GM12878 (cell line): ENCODE results near the gene ERN1. TPM values are rescaled to one million over a fixed set of nuclear protein-coding genes. Genes with fewer than 3 reads are reported as not detected.

Experiments used
- ATAC-seq: fragments of 200-7000 bp; cut with Tn5 transposase; 3 replicates; pipeline ENCODE4 v1.9.1; 2020; ENCODE audit warnings: mild to moderate bottlenecking, moderate library complexity
- BruUV-seq: library from RNA; stranded (reverse); fragments of 400-500 nt; replicated peaks from 2 replicates; lab custom pipeline; 2021; lab: Mats Ljungman, UMichigan
- CTCF ChIA-PET: fragments of 300-600 bp; sonication (Branson Sonifier 250); formaldehyde crosslinking; extraction: SDS; loops from one replicate; lab custom pipeline; 2021; ENCODE audit warnings: inconsistent platforms; lab: Yijun Ruan, JAX
- POLR2A ChIA-PET: fragments of 350-600 bp; formaldehyde crosslinking; extraction: SDS; loops from one replicate; lab custom pipeline; 2021; ENCODE audit warnings: inconsistent platforms; lab: Charles Lee
- RAD21 ChIA-PET: fragments of 300-600 bp; sonication (Branson Sonifier 250); formaldehyde crosslinking; loops from one replicate; lab custom pipeline; 2023; ENCODE audit warnings: antibody characterized with exemption; ENCODE audit not compliant: unreplicated experiment; lab: Charles Lee
- SMC1A ChIA-PET: fragments of 300-600 bp; sonication (Branson Sonifier 250); formaldehyde crosslinking; loops from one replicate; lab custom pipeline; 2023; ENCODE audit not compliant: unreplicated experiment, uncharacterized antibody; lab: Charles Lee
- DNase-seq: peaks from one replicate; pipeline ENCODE4 v3.0.0-alpha.2; 2011; ENCODE audit warnings: low read depth, low spot score
- FAIRE-seq: peaks from 3 replicates; lab custom pipeline; 2011; peaks lifted over from hg19 to GRCh38; lab: Jason Lieb, UNC
- H2AFZ ChIP-seq: 2 replicates; pipeline ENCODE4 v1.6.0; 2011; ENCODE audit warnings: low read depth, low read length, control low read depth; ENCODE audit not compliant: control insufficient read depth
- H3K27ac ChIP-seq: 2 replicates; pipeline ENCODE4 v1.5.1; 2011; ENCODE audit warnings: control low read depth; ENCODE audit not compliant: control insufficient read depth, insufficient read depth
- H3K27me3 ChIP-seq, 2 experiments: replicated peaks in 1 of 2; 2 replicates each; pipeline versions ENCODE4 v1.6.0 to v1.6.1; 2011; ENCODE audit warnings: low read length in 1 of 2; ENCODE audit not compliant: control insufficient read depth in 2 of 2, insufficient read depth in 2 of 2
- H3K36me3 ChIP-seq, 2 experiments: 2 replicates each; pipeline ENCODE4 v1.5.1; 2011; ENCODE audit warnings: low read length in 1 of 2; ENCODE audit not compliant: control insufficient read depth in 2 of 2, insufficient read depth in 2 of 2
- H3K4me1 ChIP-seq: 2 replicates; pipeline ENCODE4 v1.6.1; 2011; ENCODE audit warnings: mild to moderate bottlenecking, low read length, moderate library complexity, mixed read lengths; ENCODE audit not compliant: control insufficient read depth, insufficient read depth
- H3K4me2 ChIP-seq: 2 replicates; pipeline ENCODE4 v1.6.0; 2011; ENCODE audit warnings: control low read depth; ENCODE audit not compliant: control insufficient read depth, insufficient read depth
- H3K4me3 ChIP-seq: fragments of 200-600 bp; sonication (generic); 2 replicates; pipeline ENCODE4 v1.5.1; 2016
- H3K79me2 ChIP-seq: 2 replicates; pipeline ENCODE4 v1.6.0; 2011; ENCODE audit warnings: low read length; ENCODE audit not compliant: control insufficient read depth, insufficient read depth
- H3K9ac ChIP-seq: 2 replicates; pipeline ENCODE4 v1.8.0; 2011; ENCODE audit warnings: low read length, control low read depth, mixed read lengths; ENCODE audit not compliant: control insufficient read depth, insufficient read depth
- H3K9me3 ChIP-seq: replicated peaks from 3 replicates; pipeline ENCODE4 v1.5.1; 2011; ENCODE audit warnings: mild to moderate bottlenecking, low read length; ENCODE audit not compliant: control insufficient read depth, insufficient read depth
- H4K20me1 ChIP-seq: 2 replicates; pipeline ENCODE4 v1.6.0; 2011; ENCODE audit not compliant: control insufficient read depth, insufficient read depth
- ASH2L ChIP-seq: fragments of 300-600, 200-600 bp; sonication (generic); IDR thresholded peaks from 2 replicates; pipeline ENCODE4 v1.6.1; 2017; ENCODE audit warnings: low read depth, mild to moderate bottlenecking, borderline replicate concordance
- EED ChIP-seq: sonication (generic); IDR thresholded peaks from 2 replicates; pipeline ENCODE4 v1.6.1; 2016; ENCODE audit warnings: antibody characterized with exemption, low read depth
- IKZF2 ChIP-seq, 2 experiments: fragments of 450-650 bp; IDR thresholded peaks; 2 replicates each; pipeline ENCODE4 v1.6.1; 2017; ENCODE audit warnings: mild to moderate bottlenecking in 2 of 2, moderate library complexity in 2 of 2
- MYC ChIP-seq: IDR thresholded peaks from 2 replicates; pipeline ENCODE4 v1.6.1; 2011; ENCODE audit warnings: mild to moderate bottlenecking, low read length, moderate library complexity, inconsistent platforms; ENCODE audit not compliant: insufficient read depth, insufficient replicate concordance, insufficient read length, severe bottlenecking
- NFIC ChIP-seq: IDR thresholded peaks from 2 replicates; pipeline ENCODE4 v1.6.1; 2012; ENCODE audit warnings: low read depth, mild to moderate bottlenecking, inconsistent platforms, low read length, moderate library complexity
- NFXL1 ChIP-seq: fragments of 450-650 bp; IDR thresholded peaks from 2 replicates; pipeline ENCODE4 v1.6.1; 2017; ENCODE audit warnings: antibody characterized with exemption, mild to moderate bottlenecking, borderline replicate concordance
- NFYA ChIP-seq: IDR thresholded peaks from 2 replicates; pipeline ENCODE4 v1.6.1; 2011; ENCODE audit warnings: low read depth, mild to moderate bottlenecking, low read length, improper control_type of control experiment, borderline replicate concordance
- RFX5 ChIP-seq: IDR thresholded peaks from 2 replicates; pipeline ENCODE4 v1.6.1; 2011; ENCODE audit warnings: low read depth, low read length, improper control_type of control experiment
- SIX5 ChIP-seq: IDR thresholded peaks from 2 replicates; pipeline ENCODE4 v1.6.1; 2011; ENCODE audit warnings: mild to moderate bottlenecking, low read depth, low read length, moderate library complexity; ENCODE audit not compliant: severe bottlenecking
- TCF12 ChIP-seq: IDR thresholded peaks from 2 replicates; pipeline ENCODE4 v1.6.1; 2011; ENCODE audit warnings: low read depth, mild to moderate bottlenecking, low read length
- ZNF24 ChIP-seq: fragments of 450-650 bp; IDR thresholded peaks from 2 replicates; pipeline ENCODE4 v1.6.1; 2017; ENCODE audit warnings: antibody characterized with exemption, mild to moderate bottlenecking
- WGBS: methylation state at CpG from one replicate; pipeline ENCODE4 v1.1.6; 2016; ENCODE audit warnings: low lambda C conversion rate; ENCODE audit not compliant: insufficient replicate concordance, insufficient coverage; ENCODE audit errors: missing lambda C conversion rate; 5-methylcytosine and 5-hydroxymethylcytosine counted together
- in situ Hi-C: fragments of 300-500 bp; cut with MboI; formaldehyde crosslinking; loops from 9 replicates; pipeline ENCODE4 v1.14.3; 2018; ENCODE audit warnings: mixed read lengths
- intact Hi-C: fragments of 100-400 bp; cut with micrococcal nuclease; formaldehyde crosslinking; loops from one replicate; pipeline ENCODE4 v1.14.2; 2022; ENCODE audit not compliant: unreplicated experiment
- polyA plus RNA-seq, 11 experiments: library from polyadenylated mRNA; depleted of rRNA in 4 of 11; unstranded in 6 of 11; stranded (reverse) in 5 of 11; fragments of >200 nt; fragmentation: Nextera tagmentation in 4 of 11; fragmentation: Illumina TruSeq in 1 of 11; extraction: Ambion mirVana in 4 of 11; extraction: Trizol in 1 of 11; gene quantifications; 1 replicate in 1 of 11; 2 replicates in 10 of 11; pipeline versions ENCODE4 v1.2.1 to v1.2.3, GENCODE V29; 2011 to 2016; ENCODE audit warnings: inconsistent platforms in 2 of 11, missing spikeins in 2 of 11, low read depth in 1 of 11
- total RNA-seq, 4 experiments: library from RNA; depleted of rRNA in 3 of 4; stranded (reverse); fragments of >200 nt in 3 of 4; fragmentation: Illumina TruSeq in 1 of 4; extraction: Trizol in 1 of 4; gene quantifications; 2 replicates each; pipeline versions ENCODE4 v1.2.1 to v1.2.3, GENCODE V29; 2013 to 2021
- TF ChIP-seq, protein P1 (sequence below): fragments of 450-650 bp; IDR thresholded peaks from 2 replicates; pipeline ENCODE4 v1.6.1; 2016; ENCODE audit warnings: mild to moderate bottlenecking
- TF ChIP-seq, protein P2 (sequence below): fragments of 450-650 bp; IDR thresholded peaks from 2 replicates; pipeline ENCODE4 v1.6.1; 2017; ENCODE audit warnings: mild to moderate bottlenecking, moderate library complexity
- TF ChIP-seq, protein P3 (sequence below): fragments of 450-650 bp; formaldehyde crosslinking; IDR thresholded peaks from 2 replicates; pipeline ENCODE4 v1.5.0; 2022; ENCODE audit warnings: mild to moderate bottlenecking, missing genetic modification characterization

ERN1 gene
- total and polyA plus RNA-seq, 10 of the 15 experiments (the other 5 are each of a cell fraction or from before 2014, with no cell fraction given): 2.6 to 19.2 (median 7.6) TPM

DNA sequence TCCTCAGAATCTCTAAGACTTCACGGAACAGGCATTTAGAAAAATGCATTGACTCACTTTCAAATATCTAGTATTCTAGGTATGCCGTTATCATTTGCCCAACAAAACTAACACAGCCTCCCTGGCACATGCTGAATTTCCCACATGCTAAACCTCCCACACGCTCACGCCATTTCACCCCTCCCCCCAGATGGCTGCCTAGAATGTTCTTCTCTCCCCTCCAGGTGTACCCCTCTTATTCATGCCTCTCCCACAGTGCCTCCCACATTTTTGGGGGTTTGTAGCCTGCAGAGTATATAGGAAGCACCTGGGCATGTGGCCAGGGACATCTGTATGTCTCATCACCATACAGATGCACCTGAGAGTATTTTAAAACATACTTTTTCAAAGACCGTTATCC, 71.3 kb downstream of the ERN1 start (continued):
- TF ChIP-seq, protein P1, sequence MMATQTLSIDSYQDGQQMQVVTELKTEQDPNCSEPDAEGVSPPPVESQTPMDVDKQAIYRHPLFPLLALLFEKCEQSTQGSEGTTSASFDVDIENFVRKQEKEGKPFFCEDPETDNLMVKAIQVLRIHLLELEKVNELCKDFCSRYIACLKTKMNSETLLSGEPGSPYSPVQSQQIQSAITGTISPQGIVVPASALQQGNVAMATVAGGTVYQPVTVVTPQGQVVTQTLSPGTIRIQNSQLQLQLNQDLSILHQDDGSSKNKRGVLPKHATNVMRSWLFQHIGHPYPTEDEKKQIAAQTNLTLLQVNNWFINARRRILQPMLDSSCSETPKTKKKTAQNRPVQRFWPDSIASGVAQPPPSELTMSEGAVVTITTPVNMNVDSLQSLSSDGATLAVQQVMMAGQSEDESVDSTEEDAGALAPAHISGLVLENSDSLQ: no peak
- no peak for TF ChIP-seq ZNF24

DNA sequence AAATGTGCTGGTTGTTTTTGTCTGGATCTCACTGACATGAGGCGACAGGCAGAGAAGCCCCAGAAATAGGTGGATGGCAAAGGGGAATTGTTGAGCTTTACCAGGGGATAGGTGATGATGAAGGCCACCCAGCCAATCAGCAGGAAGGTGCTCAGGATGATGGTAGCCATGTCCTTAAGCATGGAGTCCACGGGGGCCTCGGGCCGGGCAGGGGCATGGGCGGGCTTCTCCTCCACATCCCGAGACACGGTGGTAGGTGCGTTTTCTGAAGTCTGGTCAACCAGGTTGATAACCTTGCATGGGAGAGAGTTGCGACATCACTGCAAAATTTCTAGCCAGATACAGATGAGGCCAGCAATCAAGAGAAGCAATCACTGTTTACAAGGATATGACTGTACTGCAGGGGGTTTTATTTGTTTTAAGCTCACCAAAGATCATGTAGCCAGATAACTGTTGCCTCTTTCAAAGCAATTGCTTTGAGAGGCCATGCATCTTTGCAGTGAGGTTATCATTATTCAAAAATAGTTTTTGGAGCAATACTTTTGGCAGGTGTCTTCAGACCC, 72.2 kb downstream of the ERN1 start:
- no TSS peak for BruUV-seq
- in situ Hi-C loops: no loop called here
- H3K4me1 ChIP-seq: peaks cover 41% of the 10 kb centered on the region
- TF ChIP-seq EED (no peak), ASH2L (no peak), MYC (no peak), RFX5 (no peak), IKZF2 (IDR thresholded peaks at IDR 0.05) (no peak), TCF12 (no peak), SIX5 (no peak), NFXL1 (no peak), NFIC (no peak), NFYA (no peak)
- TF ChIP-seq, protein P2, sequence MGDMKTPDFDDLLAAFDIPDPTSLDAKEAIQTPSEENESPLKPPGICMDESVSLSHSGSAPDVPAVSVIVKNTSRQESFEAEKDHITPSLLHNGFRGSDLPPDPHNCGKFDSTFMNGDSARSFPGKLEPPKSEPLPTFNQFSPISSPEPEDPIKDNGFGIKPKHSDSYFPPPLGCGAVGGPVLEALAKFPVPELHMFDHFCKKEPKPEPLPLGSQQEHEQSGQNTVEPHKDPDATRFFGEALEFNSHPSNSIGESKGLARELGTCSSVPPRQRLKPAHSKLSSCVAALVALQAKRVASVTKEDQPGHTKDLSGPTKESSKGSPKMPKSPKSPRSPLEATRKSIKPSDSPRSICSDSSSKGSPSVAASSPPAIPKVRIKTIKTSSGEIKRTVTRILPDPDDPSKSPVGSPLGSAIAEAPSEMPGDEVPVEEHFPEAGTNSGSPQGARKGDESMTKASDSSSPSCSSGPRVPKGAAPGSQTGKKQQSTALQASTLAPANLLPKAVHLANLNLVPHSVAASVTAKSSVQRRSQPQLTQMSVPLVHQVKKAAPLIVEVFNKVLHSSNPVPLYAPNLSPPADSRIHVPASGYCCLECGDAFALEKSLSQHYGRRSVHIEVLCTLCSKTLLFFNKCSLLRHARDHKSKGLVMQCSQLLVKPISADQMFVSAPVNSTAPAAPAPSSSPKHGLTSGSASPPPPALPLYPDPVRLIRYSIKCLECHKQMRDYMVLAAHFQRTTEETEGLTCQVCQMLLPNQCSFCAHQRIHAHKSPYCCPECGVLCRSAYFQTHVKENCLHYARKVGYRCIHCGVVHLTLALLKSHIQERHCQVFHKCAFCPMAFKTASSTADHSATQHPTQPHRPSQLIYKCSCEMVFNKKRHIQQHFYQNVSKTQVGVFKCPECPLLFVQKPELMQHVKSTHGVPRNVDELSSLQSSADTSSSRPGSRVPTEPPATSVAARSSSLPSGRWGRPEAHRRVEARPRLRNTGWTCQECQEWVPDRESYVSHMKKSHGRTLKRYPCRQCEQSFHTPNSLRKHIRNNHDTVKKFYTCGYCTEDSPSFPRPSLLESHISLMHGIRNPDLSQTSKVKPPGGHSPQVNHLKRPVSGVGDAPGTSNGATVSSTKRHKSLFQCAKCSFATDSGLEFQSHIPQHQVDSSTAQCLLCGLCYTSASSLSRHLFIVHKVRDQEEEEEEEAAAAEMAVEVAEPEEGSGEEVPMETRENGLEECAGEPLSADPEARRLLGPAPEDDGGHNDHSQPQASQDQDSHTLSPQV: no peak
- TF ChIP-seq, protein P3, sequence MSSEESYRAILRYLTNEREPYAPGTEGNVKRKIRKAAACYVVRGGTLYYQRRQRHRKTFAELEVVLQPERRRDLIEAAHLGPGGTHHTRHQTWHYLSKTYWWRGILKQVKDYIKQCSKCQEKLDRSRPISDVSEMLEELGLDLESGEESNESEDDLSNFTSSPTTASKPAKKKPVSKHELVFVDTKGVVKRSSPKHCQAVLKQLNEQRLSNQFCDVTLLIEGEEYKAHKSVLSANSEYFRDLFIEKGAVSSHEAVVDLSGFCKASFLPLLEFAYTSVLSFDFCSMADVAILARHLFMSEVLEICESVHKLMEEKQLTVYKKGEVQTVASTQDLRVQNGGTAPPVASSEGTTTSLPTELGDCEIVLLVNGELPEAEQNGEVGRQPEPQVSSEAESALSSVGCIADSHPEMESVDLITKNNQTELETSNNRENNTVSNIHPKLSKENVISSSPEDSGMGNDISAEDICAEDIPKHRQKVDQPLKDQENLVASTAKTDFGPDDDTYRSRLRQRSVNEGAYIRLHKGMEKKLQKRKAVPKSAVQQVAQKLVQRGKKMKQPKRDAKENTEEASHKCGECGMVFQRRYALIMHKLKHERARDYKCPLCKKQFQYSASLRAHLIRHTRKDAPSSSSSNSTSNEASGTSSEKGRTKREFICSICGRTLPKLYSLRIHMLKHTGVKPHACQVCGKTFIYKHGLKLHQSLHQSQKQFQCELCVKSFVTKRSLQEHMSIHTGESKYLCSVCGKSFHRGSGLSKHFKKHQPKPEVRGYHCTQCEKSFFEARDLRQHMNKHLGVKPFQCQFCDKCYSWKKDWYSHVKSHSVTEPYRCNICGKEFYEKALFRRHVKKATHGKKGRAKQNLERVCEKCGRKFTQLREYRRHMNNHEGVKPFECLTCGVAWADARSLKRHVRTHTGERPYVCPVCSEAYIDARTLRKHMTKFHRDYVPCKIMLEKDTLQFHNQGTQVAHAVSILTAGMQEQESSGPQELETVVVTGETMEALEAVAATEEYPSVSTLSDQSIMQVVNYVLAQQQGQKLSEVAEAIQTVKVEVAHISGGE (CRISPR knock-in tag): no peak

More for the DNA sequence above, 72.2 kb downstream of the ERN1 start:
- CTCF ChIA-PET: interaction anchor here (1.3 to 5.2 kb wide), 8 partner anchors 15 to 233 kb away, joined by 3 to 71 read pairs (median 8); partner anchors contain the start of gene ERN1
- no peak overlapping the region for H2AFZ ChIP-seq
- no peak overlapping the region for H3K4me3 ChIP-seq
- DNase-seq: no peak
- no peaks in the 10 kb centered on the region for H3K9me3 ChIP-seq
- no peak for ATAC-seq
- POLR2A ChIA-PET: interaction anchor here (1.6 kb wide), 1 partner anchor 16 kb away, joined by 6 read pairs; no protein-coding TSS in a partner anchor
- intact Hi-C loops: no loop called here
- H3K27ac ChIP-seq: no peak overlapping the region
- no peak overlapping the region for H3K4me2 ChIP-seq
- FAIRE-seq: no peak
- no peaks in the 10 kb centered on the region for H3K27me3 ChIP-seq
- H3K79me2 ChIP-seq: no peaks in the 10 kb centered on the region
- no peaks in the 10 kb centered on the region for H4K20me1 ChIP-seq
- peaks cover 10 to 30% of the 10 kb centered on the region in 2 experiments for H3K36me3 ChIP-seq
- RAD21 ChIA-PET: interaction anchor here (1.6 to 6.7 kb wide), 3 partner anchors 17 to 74 kb away, joined by 6 to 89 read pairs (median 8); partner anchors contain the start of gene ERN1
- WGBS: 97% methylated on average over 7 of the region's 9 CpGs
- SMC1A ChIA-PET: interaction anchor here (1.0 to 3.7 kb wide), 7 partner anchors 17 to 75 kb away, joined by 3 to 53 read pairs (median 8); no protein-coding TSS in a partner anchor
- no peak overlapping the region for H3K9ac ChIP-seq
